SK-N-MC (cell line): Measurements from ENCODE around the gene PPP1R9A.

Experiments
- EZH2 ChIP-seq: fragments of 200-600 bp; sonication (generic); IDR thresholded peaks from one replicate; pipeline ENCODE4 v1.6.1; 2017; ENCODE audit warnings: antibody characterized with exemption
- POLR2AphosphoS5 ChIP-seq: IDR thresholded peaks from 2 replicates; pipeline ENCODE4 v1.6.1; 2012; ENCODE audit warnings: mild to moderate bottlenecking, low read depth, low read length, borderline replicate concordance

- TF ChIP-seq EZH2 (no peak), POLR2AphosphoS5 (no peak)
Measured at GRCh38 chr7:94955807-94956206, 48.4 kb downstream of the PPP1R9A start.
